ENCODE measurements around the gene UVSSA. TPM values are rescaled to one million over a fixed set of nuclear protein-coding genes. Genes with fewer than 3 reads are reported as not detected.

UVSSA gene
- total and polyA plus RNA-seq, 9 of the 15 experiments (the other 6 are each of a cell fraction or from before 2014, with no cell fraction given) = 0.21 to 14.6 (median 3.3) TPM

GRCh38 chr4:1321486-1321885, 25.5 kb upstream of the UVSSA start:
- Histone ChIP-seq H3K27me3 (ENCODE audit: control insufficient read depth in 2 of 2, insufficient read depth in 2 of 2, low read length in 2 of 2) (no peaks in the 10 kb centered on the region), H3K27ac (ENCODE audit: extremely low read depth, low read depth, low read length) (no peak overlapping the region), H4K20me1 (replicated peaks; ENCODE audit: control insufficient read depth, insufficient read depth, low read length) (no peaks in the 10 kb centered on the region), H3K9me3 (replicated peaks; ENCODE audit: control insufficient read depth, insufficient read depth, low read depth, low read length) (no peaks in the 10 kb centered on the region), H3K9me1 (ENCODE audit: control insufficient read depth, insufficient read depth, low read length) (no peaks in the 10 kb centered on the region), H2AFZ (ENCODE audit: low read depth, low read length) (no peak overlapping the region), H3K79me2 (ENCODE audit: control insufficient read depth, insufficient read depth, low read length) (no peaks in the 10 kb centered on the region), H3K4me1 (replicated peaks in 1 of 2; ENCODE audit: control insufficient read depth in 2 of 2, insufficient read depth in 2 of 2, low read length in 2 of 2) (peaks cover 0 to 12% of the 10 kb centered on the region in 2 experiments; a peak in 1 of 5 replicates), H3K36me3 (ENCODE audit: control insufficient read depth, insufficient read depth, low read length) (peaks cover 76% of the 10 kb centered on the region; the same call in 2 of the 3 replicates), H3K4me3 (no peak overlapping the region), H3K4me2 (ENCODE audit: insufficient read depth, low read length) (no peak overlapping the region), H3K9ac (ENCODE audit: insufficient read depth in 1 of 2, low read depth in 2 of 2, low read length in 2 of 2) (0 out of 4 replicates have a peak overlapping the region, but pooled peaks of 1 of the 2 experiments have one; percentile 68)
- ChIA-PET POLR2A (no interaction called here), CTCF (ENCODE audit: low intra/inter-chr PET ratio) (no interaction called here)
- BruUV-seq (replicated peaks) = no TSS peak
- WGBS (ENCODE audit: insufficient coverage, low coverage, missing lambda C conversion rate) = 86% methylated on average over 13 of the region's 13 CpGs
- DNase-seq (ENCODE audit: extremely low read depth in 1 of 4, low spot score in 3 of 4) (no peak), ATAC-seq (no peak), FAIRE-seq (no peak)
- TF ChIP-seq BCL6 (CRISPR knock-in tag; IDR thresholded peaks at IDR 0.05) (no peak), SPI1 (IDR thresholded peaks at IDR 0.05; ENCODE audit: borderline replicate concordance, low read depth, low read length) (no peak), TARDBP (IDR thresholded peaks at IDR 0.05) (no peak), ZNF445 (CRISPR knock-in tag; IDR thresholded peaks at IDR 0.05; ENCODE audit: low read depth) (no peak), ZNF274 (IDR thresholded peaks at IDR 0.05; ENCODE audit: borderline replicate concordance, low read depth, low read length) (no peak), CBX1 (IDR thresholded peaks at IDR 0.05; ENCODE audit: low read depth) (no peak), POLR2H (tag; IDR thresholded peaks at IDR 0.05; ENCODE audit: low read depth) (no peak), SUPT5H (IDR thresholded peaks at IDR 0.05) (no peak), PTBP1 (IDR thresholded peaks at IDR 0.05; ENCODE audit: low read depth, low read length) (no peak), MEF2A (IDR thresholded peaks at IDR 0.05; ENCODE audit: control insufficient read depth, low read depth, low read length) (no peak), CHD4 (IDR thresholded peaks at IDR 0.05; ENCODE audit: insufficient read depth, insufficient replicate concordance, low read depth, low read length, poor library complexity, severe bottlenecking) (no peak), ZNF407 (IDR thresholded peaks at IDR 0.05; ENCODE audit: low read depth) (no peak)
- in situ Hi-C loops (cut with MboI) (no loop called here), intact Hi-C loops (cut with micrococcal nuclease) (no loop called here)

All from K562 (cell line).